Immature natural killer cell (primary cell): ENCODE measurements around the gene NAT9. TPM values are rescaled to one million over a fixed set of nuclear protein-coding genes. Genes with fewer than 3 reads are reported as not detected.

Experiments used
- DNase-seq, 3 donors: peaks; one replicate each; pipeline ENCODE4 v3.0.0; 2022; ENCODE audit warnings: mixed read lengths in 1 of 3
- H3K27ac Mint-ChIP-seq, 6 donors: one replicate each; pipeline ENCODE4 v1.8.0; 2020; ENCODE audit warnings: mixed read lengths in 6 of 6, mild to moderate bottlenecking in 5 of 6, inconsistent platforms in 4 of 6, moderate library complexity in 3 of 6
- H3K27me3 Mint-ChIP-seq, 3 donors: one replicate each; pipeline ENCODE4 v1.8.0; 2020 to 2021; ENCODE audit warnings: low read depth in 3 of 3, mild to moderate bottlenecking in 3 of 3, mixed read lengths in 3 of 3, moderate library complexity in 3 of 3, inconsistent platforms in 1 of 3
- H3K36me3 Mint-ChIP-seq, 3 donors: one replicate each; pipeline ENCODE4 v1.8.0; 2020; ENCODE audit warnings: mixed read lengths in 3 of 3, inconsistent platforms in 2 of 3, mild to moderate bottlenecking in 2 of 3
- H3K4me1 Mint-ChIP-seq, 2 donors: one replicate each; pipeline ENCODE4 v1.8.0; 2020; ENCODE audit warnings: inconsistent platforms in 2 of 2, mild to moderate bottlenecking in 2 of 2, mixed read lengths in 2 of 2, moderate library complexity in 1 of 2
- H3K4me3 Mint-ChIP-seq, 5 donors: one replicate each; pipeline ENCODE4 v1.8.0; 2020; ENCODE audit warnings: mild to moderate bottlenecking in 5 of 5, mixed read lengths in 5 of 5, inconsistent platforms in 3 of 5, moderate library complexity in 3 of 5
- H3K9me3 Mint-ChIP-seq, 6 donors: one replicate each; pipeline ENCODE4 v1.8.0; 2020; ENCODE audit warnings: mild to moderate bottlenecking in 6 of 6, mixed read lengths in 6 of 6, inconsistent platforms in 4 of 6, moderate library complexity in 3 of 6
- polyA plus RNA-seq, 3 donors: library from polyadenylated mRNA; unstranded; fragments of 300-500 nt; fragmentation: Illumina TruSeq; gene quantifications; one replicate each; pipeline ENCODE4 v1.2.3, GENCODE V29; 2021

The NAT9 gene
- polyA plus RNA-seq, 3 donors from 2014 or later, result 4.3 to 11.2 (median 6.3) TPM

DNA sequence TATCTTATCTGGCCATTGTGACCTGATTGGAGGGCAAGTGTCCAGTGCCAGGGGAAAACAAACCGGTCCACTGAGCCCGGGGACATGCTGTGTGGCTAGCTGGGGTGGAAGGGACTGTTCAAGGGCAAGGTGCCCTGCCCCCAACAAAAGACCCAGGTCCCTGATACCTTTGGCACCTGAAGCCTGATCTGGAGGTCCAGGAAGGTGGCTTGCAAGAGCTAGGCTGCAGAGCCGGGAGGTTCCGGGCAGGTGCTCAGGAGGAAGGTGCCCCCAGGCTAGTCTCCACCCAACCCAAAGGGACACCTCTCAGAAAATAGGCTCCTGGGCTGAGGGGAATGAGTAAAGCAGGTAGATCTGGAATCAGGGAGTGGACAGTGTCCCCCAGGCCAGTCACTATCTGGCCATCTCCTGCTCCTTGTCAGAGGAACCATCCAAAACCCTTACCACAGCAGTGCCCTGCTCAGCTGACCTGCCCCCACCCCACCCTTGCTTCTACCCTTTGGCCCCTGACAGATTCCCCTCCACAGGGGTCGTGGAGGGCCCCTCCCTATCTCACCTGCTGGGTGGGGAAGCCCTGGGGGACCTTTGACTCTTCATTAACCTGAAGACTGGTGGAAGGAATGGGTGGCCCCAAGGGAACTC is 6.2 kb downstream of the NAT9 start:
- Mint-ChIP-seq H3K36me3 (peaks cover 0 to 19% (median 8%) of the 10 kb centered on the region in 3 donors), H3K4me1 (peaks cover 42 to 46% of the 10 kb centered on the region in 2 donors), H3K27ac (peak overlapping the region in 5 of 6 donors; percentile 36 to 87 (median 76)), H3K4me3 (no peak overlapping the region), H3K9me3 (no peaks in the 10 kb centered on the region), H3K27me3 (peaks cover 0 to 6% (median 4%) of the 10 kb centered on the region in 3 donors)
- DNase-seq, result no peak

DNA sequence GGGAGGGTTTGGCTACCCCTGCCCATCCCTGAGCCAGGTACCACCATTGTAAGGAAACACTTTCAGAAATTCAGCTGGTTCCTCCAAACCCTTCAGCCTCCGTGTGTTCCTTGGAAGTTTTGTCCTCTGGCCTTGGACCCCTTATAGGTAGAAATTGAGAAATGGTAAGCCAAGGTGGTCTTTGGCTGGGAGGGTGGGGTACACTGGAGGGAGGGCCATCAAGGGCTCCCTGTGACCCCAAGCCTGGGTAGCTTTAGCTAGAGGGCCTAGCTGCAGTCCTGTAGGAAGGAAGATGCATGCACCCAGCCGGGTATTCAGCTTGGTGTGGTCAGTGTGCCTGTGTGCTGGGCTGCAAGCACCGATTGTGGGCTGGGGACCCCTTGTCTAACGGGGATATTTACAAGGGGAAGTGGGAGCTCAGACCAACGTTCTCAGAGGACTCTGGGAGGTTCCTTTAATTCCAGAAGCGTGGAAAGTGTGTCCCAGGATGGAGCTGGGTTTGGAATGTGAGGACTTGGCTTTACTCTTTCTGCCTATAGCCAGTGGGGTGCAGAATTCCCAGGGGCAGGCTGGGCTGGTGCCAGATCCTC is 6.8 kb downstream of the NAT9 start:
- no peak for DNase-seq
- no peaks in the 10 kb centered on the region for H3K9me3 Mint-ChIP-seq
- H3K36me3 Mint-ChIP-seq, result peaks cover 0 to 19% (median 8%) of the 10 kb centered on the region in 3 donors

DNA sequence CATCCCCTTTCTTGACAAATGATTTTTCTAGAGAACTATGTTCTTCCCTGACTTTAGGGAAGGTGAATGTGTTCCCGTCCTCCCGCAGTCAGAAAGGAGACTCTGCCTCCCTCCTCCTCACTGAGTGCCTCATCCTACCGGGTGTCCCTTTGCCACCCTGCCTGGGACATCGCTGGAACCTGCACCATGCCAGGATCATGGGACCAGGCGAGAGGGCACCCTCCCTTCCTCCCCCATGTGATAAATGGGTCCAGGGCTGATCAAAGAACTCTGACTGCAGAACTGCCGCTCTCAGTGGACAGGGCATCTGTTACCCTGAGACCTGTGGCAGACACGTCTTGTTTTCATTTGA is 7.4 kb downstream of the NAT9 start:
- peak overlapping the region; percentile 53 to 87 (median 66) for H3K27ac Mint-ChIP-seq
- H3K36me3 Mint-ChIP-seq, result peaks cover 0 to 19% (median 8%) of the 10 kb centered on the region in 3 donors
- no peak overlapping the region for H3K4me3 Mint-ChIP-seq
- no peaks in the 10 kb centered on the region for H3K9me3 Mint-ChIP-seq
- peaks cover 36 to 49% of the 10 kb centered on the region in 2 donors for H3K4me1 Mint-ChIP-seq
- no peak for DNase-seq
- peaks cover 0 to 6% (median 4%) of the 10 kb centered on the region in 3 donors for H3K27me3 Mint-ChIP-seq

More for the DNA sequence above, 6.8 kb downstream of the NAT9 start:
- peaks cover 42 to 49% of the 10 kb centered on the region in 2 donors for H3K4me1 Mint-ChIP-seq
- H3K27ac Mint-ChIP-seq, result peak overlapping the region in 4 of 6 donors; percentile 30 to 87 (median 80)
- H3K4me3 Mint-ChIP-seq, result no peak overlapping the region
- peaks cover 0 to 6% (median 4%) of the 10 kb centered on the region in 3 donors for H3K27me3 Mint-ChIP-seq

DNA sequence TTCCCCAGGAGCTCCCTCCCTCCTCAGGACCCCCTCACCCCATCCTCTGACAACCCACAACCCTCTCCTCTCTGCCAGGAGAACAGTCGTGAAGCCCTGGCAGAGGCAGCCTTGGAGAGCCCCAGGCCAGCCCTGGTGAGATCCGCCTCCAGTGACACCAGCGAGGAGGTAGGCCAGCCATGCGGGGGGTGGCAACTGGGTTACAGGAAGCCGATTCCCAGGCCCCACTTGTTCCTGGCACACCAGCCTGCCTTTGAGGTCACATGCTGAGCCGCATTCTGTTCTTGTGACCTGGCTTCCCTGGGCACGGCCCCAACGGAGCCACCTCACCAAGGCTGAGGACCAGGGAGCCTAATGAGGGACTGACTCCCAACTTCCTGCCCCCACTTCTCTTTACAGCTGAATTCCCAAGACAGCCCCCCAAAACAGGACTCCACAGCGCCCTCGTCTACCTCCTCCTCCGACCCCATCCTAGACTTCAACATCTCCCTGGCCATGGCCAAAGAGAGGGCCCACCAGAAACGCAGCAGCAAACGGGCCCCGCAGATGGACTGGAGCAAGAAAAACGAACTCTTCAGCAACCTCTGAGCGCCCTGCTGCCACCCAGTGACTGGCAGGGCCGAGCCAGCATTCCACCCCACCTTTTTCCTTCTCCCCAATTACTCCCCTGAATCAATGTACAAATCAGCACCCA is 7.9 kb downstream of the NAT9 start:
- Mint-ChIP-seq H3K4me3 (no peak overlapping the region), H3K4me1 (peaks cover 35 to 51% of the 10 kb centered on the region in 2 donors), H3K9me3 (no peaks in the 10 kb centered on the region), H3K27me3 (peaks cover 0 to 6% (median 4%) of the 10 kb centered on the region in 3 donors), H3K36me3 (peaks cover 0 to 19% (median 8%) of the 10 kb centered on the region in 3 donors), H3K27ac (peak overlapping the region; percentile 53 to 87 (median 72))
- no peak for DNase-seq

DNA sequence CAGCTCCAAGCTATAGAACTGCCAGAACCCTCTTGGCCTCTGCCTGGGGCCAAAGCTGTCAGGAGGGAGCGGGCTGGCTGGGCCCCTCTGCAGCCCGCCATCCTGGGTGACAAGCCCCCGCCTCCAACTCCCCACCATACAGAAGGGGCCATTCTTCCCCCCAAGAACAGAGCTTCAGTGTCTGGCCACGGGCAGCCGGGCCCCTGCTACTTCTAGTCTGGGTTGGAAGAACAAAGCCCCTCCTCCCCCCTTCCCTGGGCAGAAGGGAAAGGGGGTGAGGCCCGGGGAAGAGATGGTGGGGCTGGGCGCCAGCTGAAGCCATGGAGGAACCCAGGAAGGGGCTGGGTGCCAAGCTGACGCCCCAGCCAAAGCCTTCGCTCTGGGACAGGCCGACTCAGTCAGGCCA is 9.0 kb downstream of the NAT9 start:
- DNase-seq, result no peak
- H3K4me1 Mint-ChIP-seq, result peaks cover 34 to 52% of the 10 kb centered on the region in 2 donors

DNA sequence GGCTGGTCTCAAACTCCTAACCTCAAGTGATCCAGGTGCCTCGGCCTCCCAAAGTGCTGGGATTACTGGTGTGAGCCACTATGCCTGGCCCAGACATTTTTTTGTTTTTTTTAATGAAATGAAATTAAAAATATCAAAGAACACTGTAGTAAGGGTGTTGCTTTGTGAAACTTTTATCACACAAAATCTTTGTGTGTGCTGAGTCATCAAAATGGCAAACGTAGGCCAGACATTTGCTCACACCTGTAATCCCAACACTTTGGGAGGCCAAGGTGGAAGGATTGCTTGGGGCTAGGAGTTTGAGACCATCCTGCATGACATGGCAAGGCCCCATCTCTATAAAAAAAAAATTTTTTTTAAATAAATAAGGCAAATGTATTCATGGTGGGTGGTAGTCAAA is 9.7 kb downstream of the NAT9 start:
- no peak overlapping the region for H3K4me3 Mint-ChIP-seq
- no peaks in the 10 kb centered on the region for H3K9me3 Mint-ChIP-seq
- peaks cover 0 to 6% (median 4%) of the 10 kb centered on the region in 3 donors for H3K27me3 Mint-ChIP-seq
- H3K4me1 Mint-ChIP-seq, result peaks cover 39 to 59% of the 10 kb centered on the region in 2 donors
- H3K27ac Mint-ChIP-seq, result peak overlapping the region in 3 of 6 donors; percentile 19 to 79 (median 44)
- DNase-seq, result no peak
- peaks cover 0 to 19% (median 8%) of the 10 kb centered on the region in 3 donors for H3K36me3 Mint-ChIP-seq

More for the DNA sequence above, 9.0 kb downstream of the NAT9 start:
- H3K36me3 Mint-ChIP-seq, result peaks cover 0 to 19% (median 8%) of the 10 kb centered on the region in 3 donors
- no peak overlapping the region for H3K4me3 Mint-ChIP-seq
- H3K27me3 Mint-ChIP-seq, result peaks cover 0 to 6% (median 4%) of the 10 kb centered on the region in 3 donors
- no peaks in the 10 kb centered on the region for H3K9me3 Mint-ChIP-seq
- peak overlapping the region in 1 of 6 donors; percentile 29 for H3K27ac Mint-ChIP-seq

DNA sequence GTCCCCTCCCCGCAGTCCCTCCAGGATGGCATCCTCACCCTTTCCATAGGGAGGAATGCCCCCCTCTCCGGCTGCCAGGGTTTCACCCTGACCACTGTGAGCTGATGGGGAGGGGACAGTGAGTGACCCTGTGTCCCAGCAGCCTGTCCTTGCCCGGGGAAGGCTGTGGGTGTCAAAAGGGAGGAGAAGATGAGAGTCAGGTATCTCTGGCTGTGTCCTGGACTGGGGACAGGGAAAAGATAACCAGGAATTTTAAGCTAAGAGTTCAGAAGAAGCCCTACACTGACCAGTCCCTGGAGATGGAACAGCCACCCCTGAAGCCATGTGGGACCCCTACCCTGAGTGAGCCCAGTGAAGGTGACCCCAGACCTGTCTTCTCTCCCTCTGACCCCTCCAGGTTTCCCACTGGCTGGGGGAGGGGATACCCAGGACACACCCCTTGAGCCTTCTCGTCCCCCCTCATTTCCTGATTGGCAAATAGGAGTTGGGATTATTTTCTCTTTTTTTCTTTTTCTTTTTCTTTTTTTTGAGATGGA is 11.3 kb downstream of the NAT9 start:
- no peak for DNase-seq
- H3K4me3 Mint-ChIP-seq, result no peak overlapping the region
- peaks cover 0 to 11% (median 8%) of the 10 kb centered on the region in 3 donors for H3K36me3 Mint-ChIP-seq

DNA sequence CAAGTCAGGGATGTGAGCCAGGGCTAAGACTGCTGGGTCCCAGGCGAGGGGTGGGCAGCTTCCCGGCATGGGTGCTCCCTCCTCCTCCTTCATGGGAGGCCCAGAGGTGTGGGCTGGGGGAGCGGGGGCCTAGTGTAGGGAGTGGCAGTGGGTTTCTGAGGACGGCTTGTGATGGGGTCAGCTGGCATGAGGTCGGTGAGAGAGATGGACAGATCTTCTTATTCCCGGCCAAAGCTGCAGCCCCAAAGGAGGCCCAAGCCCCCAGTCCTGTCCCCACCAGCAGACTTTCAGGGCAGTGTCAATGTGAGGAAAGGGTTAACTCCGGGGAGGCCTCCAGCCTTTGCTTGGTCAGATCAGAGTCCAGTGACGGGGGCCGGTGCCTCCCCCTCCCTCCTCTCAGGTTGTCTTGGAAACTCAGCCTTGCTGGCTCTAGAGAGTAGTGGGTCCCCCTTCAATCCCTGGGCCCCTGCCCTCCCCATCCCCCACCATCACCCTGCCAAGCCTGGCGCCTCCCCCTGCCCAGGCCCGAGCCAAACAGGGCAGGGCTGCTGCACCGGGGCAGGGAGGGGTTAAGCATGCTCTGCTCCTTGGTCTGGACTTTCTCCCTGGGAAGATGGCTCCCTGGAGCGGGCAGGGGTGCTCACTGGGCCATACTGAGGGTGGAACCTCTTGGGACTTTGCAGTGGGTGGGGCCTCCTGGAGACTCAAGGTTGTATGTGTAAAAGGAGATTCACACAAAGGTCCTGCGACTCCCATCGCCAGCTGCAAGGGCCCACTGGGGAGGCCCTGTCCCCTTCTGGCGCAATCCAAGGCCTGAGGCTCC is 12.4 kb downstream of the NAT9 start:
- Mint-ChIP-seq H3K4me1 (peaks cover 50 to 71% of the 10 kb centered on the region in 2 donors), H3K4me3 (no peak overlapping the region)

More for the DNA sequence above, 11.3 kb downstream of the NAT9 start:
- peak overlapping the region in 5 of 6 donors; percentile 21 to 49 (median 42) for H3K27ac Mint-ChIP-seq
- peaks cover 0 to 2% (median 1%) of the 10 kb centered on the region in 3 donors for H3K27me3 Mint-ChIP-seq
- peaks cover 43 to 64% of the 10 kb centered on the region in 2 donors for H3K4me1 Mint-ChIP-seq
- H3K9me3 Mint-ChIP-seq, result no peaks in the 10 kb centered on the region

DNA sequence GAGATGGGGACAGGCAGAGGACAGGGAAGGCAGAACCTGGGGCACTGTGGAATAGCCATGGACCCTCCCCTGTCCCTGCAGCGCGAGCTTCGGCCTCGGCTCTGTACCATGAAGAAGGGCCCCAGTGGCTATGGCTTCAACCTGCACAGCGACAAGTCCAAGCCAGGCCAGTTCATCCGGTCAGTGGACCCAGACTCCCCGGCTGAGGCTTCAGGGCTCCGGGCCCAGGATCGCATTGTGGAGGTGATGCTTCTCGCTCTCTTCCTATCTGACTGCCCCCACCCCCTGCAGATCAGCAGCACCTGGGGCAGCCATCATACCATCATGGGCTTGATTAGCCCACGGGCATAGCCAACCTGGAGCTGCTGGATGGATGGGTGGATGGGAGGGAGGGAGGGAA is 14.2 kb downstream of the NAT9 start:
- peaks cover 0 to 3% (median 3%) of the 10 kb centered on the region in 3 donors for H3K36me3 Mint-ChIP-seq
- H3K27me3 Mint-ChIP-seq, result peaks cover 0 to 1% (median 1%) of the 10 kb centered on the region in 3 donors
- peak overlapping the region in 2 of 5 donors; percentile 67 to 86 for H3K4me3 Mint-ChIP-seq
- H3K4me1 Mint-ChIP-seq, result peaks cover 62 to 83% of the 10 kb centered on the region in 2 donors
- H3K9me3 Mint-ChIP-seq, result no peaks in the 10 kb centered on the region
- H3K27ac Mint-ChIP-seq, result peak overlapping the region; percentile 72 to 91 (median 81)
- no peak for DNase-seq

More for the DNA sequence above, 12.4 kb downstream of the NAT9 start:
- DNase-seq, result no peak
- H3K36me3 Mint-ChIP-seq, result peaks cover 0 to 9% (median 8%) of the 10 kb centered on the region in 3 donors
- no peaks in the 10 kb centered on the region for H3K9me3 Mint-ChIP-seq
- H3K27ac Mint-ChIP-seq, result peak overlapping the region in 3 of 6 donors; percentile 22 to 81 (median 69)
- H3K27me3 Mint-ChIP-seq, result peaks cover 0 to 3% (median 1%) of the 10 kb centered on the region in 3 donors

DNA sequence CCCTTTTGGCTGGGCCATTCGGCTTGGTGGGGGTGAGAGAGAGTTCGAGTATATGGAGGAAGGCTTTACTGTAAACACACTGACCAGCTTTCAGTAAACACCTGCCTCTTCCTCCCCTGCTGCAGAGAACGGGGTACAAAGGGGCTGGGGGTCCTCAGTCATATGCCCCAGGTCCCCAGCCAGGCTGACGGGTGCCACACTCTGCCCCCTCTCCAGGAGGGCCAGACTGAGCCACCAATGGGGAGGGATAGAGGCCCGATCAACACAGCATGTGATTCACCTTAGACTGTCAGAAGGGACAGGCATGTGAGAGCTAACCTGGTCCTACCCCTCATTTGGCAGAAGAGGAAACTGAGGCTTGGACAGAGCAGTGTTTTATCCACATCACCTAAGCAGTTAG is 14.7 kb downstream of the NAT9 start:
- no peak for DNase-seq
- H3K4me3 Mint-ChIP-seq, result peak overlapping the region; percentile 27 to 99 (median 86)
- peaks cover 0 to 1% (median 1%) of the 10 kb centered on the region in 3 donors for H3K27me3 Mint-ChIP-seq
- H3K27ac Mint-ChIP-seq, result peak overlapping the region; percentile 72 to 91 (median 81)
- H3K9me3 Mint-ChIP-seq, result no peaks in the 10 kb centered on the region
- H3K4me1 Mint-ChIP-seq, result peaks cover 67 to 86% of the 10 kb centered on the region in 2 donors
- peaks cover 0 to 3% (median 0%) of the 10 kb centered on the region in 3 donors for H3K36me3 Mint-ChIP-seq

DNA sequence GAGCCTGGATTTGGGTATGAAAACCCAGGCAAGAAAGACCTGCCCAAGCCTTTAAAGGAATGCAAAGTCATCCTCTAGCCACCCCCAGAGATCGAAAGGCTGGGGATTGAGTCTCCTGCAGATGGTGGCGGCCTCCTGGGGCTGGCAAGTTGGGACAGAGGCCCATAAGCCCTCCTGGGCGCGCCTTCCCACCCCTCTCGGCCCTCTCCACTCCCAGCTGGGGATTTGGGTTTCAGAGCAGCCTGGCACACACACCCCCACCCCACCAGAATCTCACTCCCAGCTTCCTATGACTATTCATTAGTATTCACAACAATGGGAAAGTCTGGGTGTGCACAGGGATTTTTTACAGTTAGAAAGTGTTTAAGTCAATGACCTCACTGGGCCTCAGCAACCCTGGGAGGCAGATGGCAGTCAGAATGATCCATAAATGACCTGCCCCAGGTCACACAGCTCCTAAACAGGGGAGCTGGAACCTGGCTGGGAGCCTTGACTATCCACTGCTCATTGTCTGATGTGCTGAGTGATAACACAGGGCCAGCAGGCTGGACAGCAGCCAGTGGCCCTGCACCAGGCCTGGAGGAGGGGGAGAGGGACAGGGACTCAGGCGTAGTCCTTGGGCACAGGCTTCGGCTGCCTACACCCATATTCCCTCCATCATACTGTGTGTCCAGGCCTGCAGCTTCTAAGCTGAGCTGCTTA is 15.6 kb downstream of the NAT9 start:
- DNase-seq, result no peak
- peaks cover 0 to 1% (median 1%) of the 10 kb centered on the region in 3 donors for H3K27me3 Mint-ChIP-seq
- no peaks in the 10 kb centered on the region for H3K9me3 Mint-ChIP-seq
- peak overlapping the region; percentile 76 to 99 (median 86) for H3K4me3 Mint-ChIP-seq
- H3K27ac Mint-ChIP-seq, result peak overlapping the region; percentile 72 to 91 (median 88)
- H3K36me3 Mint-ChIP-seq, result no peaks in the 10 kb centered on the region
- peaks cover 72 to 88% of the 10 kb centered on the region in 2 donors for H3K4me1 Mint-ChIP-seq

DNA sequence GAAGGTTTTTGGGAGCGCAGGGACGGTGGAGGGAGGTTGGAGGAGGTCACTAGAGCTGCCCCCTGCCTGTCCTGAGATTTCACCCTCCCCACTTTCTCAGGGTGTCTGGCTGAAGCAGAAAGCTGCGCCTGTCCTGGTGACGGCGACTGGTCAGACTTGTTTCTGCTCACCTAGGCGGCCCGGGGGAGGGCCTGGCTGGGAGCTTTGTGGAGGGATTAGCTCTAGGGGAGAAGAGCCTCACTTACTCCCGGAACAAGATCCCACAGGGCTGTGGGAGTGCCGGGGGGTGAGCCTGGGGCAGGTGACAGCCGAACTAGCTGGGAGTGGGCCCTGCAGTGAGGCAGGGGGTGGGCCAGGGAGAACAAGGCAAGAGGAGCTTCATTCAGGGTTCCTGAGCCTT is 16.2 kb downstream of the NAT9 start:
- Mint-ChIP-seq H3K9me3 (no peaks in the 10 kb centered on the region), H3K36me3 (no peaks in the 10 kb centered on the region), H3K4me1 (peaks cover 78 to 93% of the 10 kb centered on the region in 2 donors), H3K4me3 (peak overlapping the region; percentile 76 to 99 (median 86)), H3K27ac (peak overlapping the region; percentile 72 to 91 (median 86)), H3K27me3 (peaks cover 1 to 3% (median 1%) of the 10 kb centered on the region in 3 donors)
- DNase-seq, result no peak
